Middle frontal gyrus (tissue), 1 donor: ENCODE data around the gene DMPK.

ENCODE experiments used
- DNase-seq: peaks from one replicate; pipeline ENCODE4 v3.0.0-alpha.2; 2015; ENCODE audit warnings: low spot score; ENCODE audit errors: extremely low spot score

Gene DMPK

GRCh38 chr19:45786533-45786894, 4.2 kb upstream of the DMPK start:
- no peak for DNase-seq

DNA sequence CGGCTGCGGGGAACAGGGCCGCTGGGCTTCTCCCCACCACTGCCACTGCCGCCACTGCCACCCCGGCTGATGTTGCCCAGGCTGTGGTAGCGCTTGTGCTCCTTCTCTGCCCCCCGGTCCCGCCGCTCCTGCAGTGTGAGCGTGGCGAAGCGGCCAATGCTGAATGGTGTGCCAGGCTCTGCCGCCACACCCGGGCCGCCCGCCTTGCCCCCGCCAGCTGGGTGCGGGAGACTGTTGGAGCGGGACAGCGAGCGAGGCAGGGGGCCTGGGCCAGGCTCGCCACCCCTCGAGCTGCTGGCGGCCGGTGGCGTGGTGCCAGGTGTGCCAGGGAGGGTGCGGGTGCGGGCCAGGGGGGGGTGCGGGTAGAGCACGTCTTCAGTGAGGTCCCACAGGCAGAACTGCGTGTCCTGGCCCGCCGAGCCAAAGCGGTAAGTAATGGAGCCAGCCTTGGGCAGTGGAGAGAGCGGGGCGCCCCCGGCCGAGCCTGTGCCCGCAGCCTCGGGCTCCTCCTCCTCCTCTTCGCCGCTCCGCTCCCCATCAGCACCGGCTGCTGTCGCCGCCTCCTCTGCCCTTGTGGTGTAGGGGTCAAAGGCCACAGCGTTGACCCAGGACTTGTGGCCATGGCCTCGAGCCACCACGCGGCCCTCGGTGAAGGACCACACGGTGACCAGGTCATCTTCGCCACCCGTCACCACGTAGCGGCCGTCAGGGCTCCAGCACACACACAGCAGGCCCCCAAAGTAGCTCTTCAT, 3.7 kb upstream of the DMPK start:
- DNase-seq: no peak

- no peak for DNase-seq
These were observed 2.8 kb upstream of the DMPK start for GRCh38 chr19:45785097-45785496.

DNA sequence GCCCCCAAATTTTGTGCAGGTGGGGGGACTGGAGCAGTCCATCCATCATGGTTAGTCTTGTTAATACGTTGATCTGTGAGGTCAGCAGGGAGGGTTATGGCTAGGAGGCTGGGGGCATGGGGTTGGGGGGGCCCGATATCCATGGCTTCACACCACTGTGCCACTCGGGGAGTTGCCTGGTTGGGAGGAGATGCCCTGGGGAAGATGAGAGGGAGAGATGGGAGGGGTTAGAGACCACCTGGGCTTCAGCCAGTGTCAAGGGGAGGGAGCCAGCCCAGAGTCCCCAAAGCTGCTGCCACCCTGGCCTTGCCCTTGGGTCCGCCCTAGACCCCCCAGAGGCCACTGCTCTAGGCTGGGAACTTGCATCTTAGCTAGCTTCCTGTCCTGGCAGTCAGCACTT, 1.8 kb upstream of the DMPK start:
- no peak for DNase-seq

DNA sequence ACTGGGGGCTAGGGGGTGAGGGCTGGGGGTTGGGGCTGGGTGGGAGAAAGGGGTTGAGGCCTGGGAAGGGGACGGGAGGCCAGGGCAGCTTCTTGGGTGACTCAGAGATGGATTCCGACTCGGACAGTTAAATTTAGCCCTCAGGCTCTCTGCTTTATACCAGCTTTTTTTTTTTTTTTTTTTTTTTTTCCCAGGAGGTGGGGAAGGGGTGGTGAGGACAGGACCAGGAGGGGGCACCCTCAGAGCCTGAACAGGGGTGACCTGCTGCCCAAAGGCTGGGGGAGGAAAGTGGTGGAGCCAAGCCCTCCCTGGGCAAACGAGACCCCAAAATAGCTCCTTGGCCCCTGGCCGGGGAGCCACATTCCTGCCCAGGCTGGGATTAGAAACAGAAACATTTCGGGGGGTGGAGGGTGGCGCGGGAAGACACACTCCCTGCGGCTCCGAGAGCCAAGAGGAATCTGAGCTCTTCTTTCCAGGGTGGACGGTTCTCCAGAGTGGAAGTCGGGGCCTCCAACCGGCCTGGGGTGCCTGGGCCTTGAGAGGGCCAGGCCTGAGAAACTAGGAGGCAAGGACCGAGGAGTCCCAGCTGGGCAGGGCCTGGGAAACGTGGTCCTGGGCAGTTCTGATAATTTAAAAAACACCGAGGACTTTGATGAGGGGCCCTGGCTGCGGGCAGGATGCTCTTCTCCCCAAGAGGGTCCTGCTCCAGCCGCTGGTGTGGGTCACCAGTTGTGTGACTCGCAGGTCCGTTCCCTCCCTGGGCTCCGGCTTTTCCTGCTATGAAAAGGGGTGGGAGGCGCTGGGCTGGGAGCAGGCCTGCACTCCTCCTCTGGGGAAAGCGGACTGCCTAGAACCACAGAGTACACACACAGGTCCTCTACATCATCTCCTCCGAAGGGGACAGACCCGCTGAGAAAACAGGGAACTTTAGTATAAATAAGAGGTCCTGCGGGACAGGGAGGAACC, 813 bp upstream of the DMPK start:
- DNase-seq: no peak

GRCh38 chr19:45781214-45782161, 802 bp downstream of the DMPK start:
- no peak for DNase-seq

GRCh38 chr19:45780448-45781213, 1.7 kb downstream of the DMPK start:
- DNase-seq: no peak

GRCh38 chr19:45780146-45780447, 2.2 kb downstream of the DMPK start:
- no peak for DNase-seq

- DNase-seq: no peak
These were observed 2.8 kb downstream of the DMPK start for GRCh38 chr19:45779231-45780145.

DNA sequence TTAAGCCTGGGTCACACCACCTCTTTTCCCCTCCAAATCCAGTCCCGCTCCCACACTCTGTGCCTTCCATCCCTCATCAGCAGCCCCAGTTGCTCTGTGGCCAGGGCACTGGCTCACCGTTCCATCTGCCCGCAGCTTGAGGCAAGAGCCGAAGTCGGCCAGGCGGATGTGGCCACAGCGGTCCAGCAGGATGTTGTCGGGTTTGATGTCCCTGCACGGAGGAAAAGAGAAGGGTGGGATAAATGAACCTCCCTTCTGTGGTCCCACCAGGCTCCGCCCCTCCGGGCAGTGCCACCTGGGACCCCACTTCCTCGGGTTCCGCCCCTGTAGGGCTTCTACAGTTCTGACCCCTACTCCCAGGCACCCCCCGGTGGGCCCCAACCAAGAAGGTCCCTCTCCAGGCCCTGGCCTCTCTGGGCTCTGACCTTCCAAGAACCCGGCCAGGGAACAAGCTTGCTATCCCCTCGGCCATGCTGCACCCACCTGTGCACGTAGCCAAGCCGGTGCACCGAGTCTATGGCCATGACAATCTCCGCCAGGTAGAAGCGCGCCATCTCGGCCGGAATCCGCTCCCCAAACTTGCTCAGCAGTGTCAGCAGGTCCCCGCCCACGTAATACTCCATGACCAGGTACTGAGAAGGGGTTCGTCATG, 4.2 kb downstream of the DMPK start:
- no peak for DNase-seq

GRCh38 chr19:45777395-45777961, 4.8 kb downstream of the DMPK start:
- no peak for DNase-seq

- DNase-seq: no peak
These were observed 7.5 kb downstream of the DMPK start for GRCh38 chr19:45774765-45775164.

DNA sequence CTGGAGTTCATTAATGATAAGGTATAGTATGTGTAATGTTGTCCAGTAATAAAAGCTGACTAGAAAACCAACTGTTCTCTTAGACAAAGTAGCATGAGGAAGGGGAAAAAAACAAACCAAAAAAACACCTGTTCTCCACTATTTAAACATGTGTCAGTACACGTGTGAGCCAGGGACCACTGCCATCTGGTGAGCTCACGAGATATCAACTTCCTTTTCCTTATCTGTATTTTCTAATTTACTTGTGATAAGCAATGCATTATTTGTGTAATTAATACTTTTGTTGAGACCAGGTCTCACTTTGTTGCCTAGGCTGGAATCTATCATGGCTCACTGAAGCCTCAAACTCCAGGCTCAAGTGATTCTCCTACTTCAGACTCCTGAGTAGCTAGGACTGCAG, 8.9 kb downstream of the DMPK start:
- no peak for DNase-seq

GRCh38 chr19:45772912-45773311, 9.4 kb downstream of the DMPK start:
- DNase-seq: no peak

GRCh38 chr19:45772130-45772840, 10.0 kb downstream of the DMPK start:
- no peak for DNase-seq

- no peak for DNase-seq
These were observed 10.9 kb downstream of the DMPK start for GRCh38 chr19:45771311-45771933.

DNA sequence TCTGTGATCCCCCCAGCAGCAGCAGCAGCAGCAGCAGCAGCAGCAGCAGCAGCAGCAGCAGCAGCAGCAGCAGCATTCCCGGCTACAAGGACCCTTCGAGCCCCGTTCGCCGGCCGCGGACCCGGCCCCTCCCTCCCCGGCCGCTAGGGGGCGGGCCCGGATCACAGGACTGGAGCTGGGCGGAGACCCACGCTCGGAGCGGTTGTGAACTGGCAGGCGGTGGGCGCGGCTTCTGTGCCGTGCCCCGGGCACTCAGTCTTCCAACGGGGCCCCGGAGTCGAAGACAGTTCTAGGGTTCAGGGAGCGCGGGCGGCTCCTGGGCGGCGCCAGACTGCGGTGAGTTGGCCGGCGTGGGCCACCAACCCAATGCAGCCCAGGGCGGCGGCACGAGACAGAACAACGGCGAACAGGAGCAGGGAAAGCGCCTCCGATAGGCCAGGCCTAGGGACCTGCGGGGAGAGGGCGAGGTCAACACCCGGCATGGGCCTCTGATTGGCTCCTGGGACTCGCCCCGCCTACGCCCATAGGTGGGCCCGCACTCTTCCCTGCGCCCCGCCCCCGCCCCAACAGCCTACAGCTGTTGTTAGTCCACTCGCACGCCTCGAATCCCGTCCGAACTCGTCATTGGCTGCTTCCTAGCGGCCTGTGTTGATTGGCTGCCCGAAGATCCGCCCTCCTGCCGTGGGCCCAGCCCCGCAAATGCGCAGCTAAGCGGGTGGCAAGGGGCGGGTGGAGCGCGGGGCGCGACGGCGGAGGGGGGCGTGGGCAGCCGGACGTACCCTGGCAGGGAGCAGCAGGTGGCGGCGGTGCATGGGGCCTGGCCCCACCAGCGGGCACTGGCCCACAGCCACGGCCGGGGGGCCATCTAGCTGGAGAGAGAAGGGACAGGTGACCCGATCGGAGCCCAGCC, 11.8 kb downstream of the DMPK start:
- peak; percentile 62 for DNase-seq
